Renal cortex interstitium (tissue), 15 donors: ENCODE results near the gene SMIM38. TPM values are rescaled to one million over a fixed set of nuclear protein-coding genes. Genes with fewer than 3 reads are reported as not detected.

Source experiments
- DNase-seq, 11 donors: peaks; one replicate each; pipeline ENCODE4 v3.0.0-alpha.2; 2013; ENCODE audit warnings: low read depth in 9 of 11, low spot score in 4 of 11; ENCODE audit errors: extremely low read depth in 1 of 11
- long read RNA-seq, 16 experiments: transcript quantifications; one replicate each; lab custom pipeline, GENCODE V29; 2026
- polyA plus RNA-seq, 3 donors: library from polyadenylated mRNA; unstranded; fragments of 120-200 nt; gene quantifications; one replicate each; pipeline ENCODE4 v1.2.1, GENCODE V29; 2013; ENCODE audit not compliant: insufficient read length in 3 of 3

SMIM38 gene
- polyA plus RNA-seq = 1 to 10 TPM in 1 of 3 donors, under 1 TPM in 2; 0.51 to 1.4 (median 0.60) TPM
- long read RNA-seq, donor 1 = 0 reads
- long read RNA-seq, donor 2 = 0 reads
- long read RNA-seq, donor 3 = 0 reads
- long read RNA-seq, donor 4 = 0 reads
- long read RNA-seq, donor 5 = 0 reads
- long read RNA-seq, donor 6 = 0 reads
- long read RNA-seq, donor 7 = 0 reads
- long read RNA-seq, donor 8 = 0 reads
- long read RNA-seq, donor 9 = 0 reads
- long read RNA-seq, donor 10 = 0 reads
- long read RNA-seq, donor 11 = 0 reads
- long read RNA-seq, donor 12 = 0 reads
- long read RNA-seq, donor 13 = 0 reads
- long read RNA-seq, donor 14 = 0 reads
- long read RNA-seq, donor 15 = 0 reads
- long read RNA-seq, donor 16 = 0 reads

- DNase-seq = no peak
Measured at GRCh38 chr11:69155302-69156234, at the start of gene SMIM38. Gene SMIM38 (plus strand): TSS chr11:69155935. CDS start chr11:69157847, 1,912 bp downstream.

- no peak for DNase-seq
Measured at GRCh38 chr11:69106031-69106811, 49.5 kb upstream of the SMIM38 start.

- no peak for DNase-seq
Measured at GRCh38 chr11:69107413-69107812, 48.3 kb upstream of the SMIM38 start.

- no peak for DNase-seq
Measured at GRCh38 chr11:69108030-69108429, 47.7 kb upstream of the SMIM38 start.

- DNase-seq = no peak
Measured at GRCh38 chr11:69108559-69108958, 47.2 kb upstream of the SMIM38 start.

- DNase-seq = no peak
Measured at GRCh38 chr11:69109101-69109500, 46.6 kb upstream of the SMIM38 start.

GRCh38 chr11:69110451-69110850 is 45.3 kb upstream of the SMIM38 start:
- no peak for DNase-seq

GRCh38 chr11:69111624-69112542 is 43.9 kb upstream of the SMIM38 start:
- DNase-seq = peak in 2 of 11 donors; percentile 53 to 65

- DNase-seq = no peak
Measured at GRCh38 chr11:69113226-69113625, 42.5 kb upstream of the SMIM38 start.

- DNase-seq = no peak
Measured at GRCh38 chr11:69113646-69114340, 41.9 kb upstream of the SMIM38 start.

GRCh38 chr11:69114362-69114761 is 41.4 kb upstream of the SMIM38 start:
- DNase-seq = no peak

- DNase-seq = no peak
Measured at GRCh38 chr11:69114811-69115523, 40.8 kb upstream of the SMIM38 start.

GRCh38 chr11:69115586-69116560 is 39.9 kb upstream of the SMIM38 start:
- DNase-seq = peak in 1 of 11 donors; percentile 46

GRCh38 chr11:69116671-69117070 is 39.1 kb upstream of the SMIM38 start:
- DNase-seq = no peak

- no peak for DNase-seq
Measured at GRCh38 chr11:69119190-69119589, 36.5 kb upstream of the SMIM38 start.
